ENCODE results near the gene ABCA5. TPM values are rescaled to one million over a fixed set of nuclear protein-coding genes. Genes with fewer than 3 reads are reported as not detected.

ABCA5 gene
- total and polyA plus RNA-seq, 2 of the 13 experiments (the other 11 are each of a cell fraction or from before 2014, with no cell fraction given) = 9.7 to 10.1 TPM

- TF ChIP-seq NAIF1 (CRISPR knock-in tag; IDR thresholded peaks at IDR 0.05; ENCODE audit: borderline replicate concordance) = peak; percentile 48; the same call in 1 of the 2 replicates
- TF ChIP-seq, protein P1, sequence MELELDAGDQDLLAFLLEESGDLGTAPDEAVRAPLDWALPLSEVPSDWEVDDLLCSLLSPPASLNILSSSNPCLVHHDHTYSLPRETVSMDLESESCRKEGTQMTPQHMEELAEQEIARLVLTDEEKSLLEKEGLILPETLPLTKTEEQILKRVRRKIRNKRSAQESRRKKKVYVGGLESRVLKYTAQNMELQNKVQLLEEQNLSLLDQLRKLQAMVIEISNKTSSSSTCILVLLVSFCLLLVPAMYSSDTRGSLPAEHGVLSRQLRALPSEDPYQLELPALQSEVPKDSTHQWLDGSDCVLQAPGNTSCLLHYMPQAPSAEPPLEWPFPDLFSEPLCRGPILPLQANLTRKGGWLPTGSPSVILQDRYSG (CRISPR knock-in tag; IDR thresholded peaks at IDR 0.05) = peak; percentile 80
- TF ChIP-seq, protein P2, sequence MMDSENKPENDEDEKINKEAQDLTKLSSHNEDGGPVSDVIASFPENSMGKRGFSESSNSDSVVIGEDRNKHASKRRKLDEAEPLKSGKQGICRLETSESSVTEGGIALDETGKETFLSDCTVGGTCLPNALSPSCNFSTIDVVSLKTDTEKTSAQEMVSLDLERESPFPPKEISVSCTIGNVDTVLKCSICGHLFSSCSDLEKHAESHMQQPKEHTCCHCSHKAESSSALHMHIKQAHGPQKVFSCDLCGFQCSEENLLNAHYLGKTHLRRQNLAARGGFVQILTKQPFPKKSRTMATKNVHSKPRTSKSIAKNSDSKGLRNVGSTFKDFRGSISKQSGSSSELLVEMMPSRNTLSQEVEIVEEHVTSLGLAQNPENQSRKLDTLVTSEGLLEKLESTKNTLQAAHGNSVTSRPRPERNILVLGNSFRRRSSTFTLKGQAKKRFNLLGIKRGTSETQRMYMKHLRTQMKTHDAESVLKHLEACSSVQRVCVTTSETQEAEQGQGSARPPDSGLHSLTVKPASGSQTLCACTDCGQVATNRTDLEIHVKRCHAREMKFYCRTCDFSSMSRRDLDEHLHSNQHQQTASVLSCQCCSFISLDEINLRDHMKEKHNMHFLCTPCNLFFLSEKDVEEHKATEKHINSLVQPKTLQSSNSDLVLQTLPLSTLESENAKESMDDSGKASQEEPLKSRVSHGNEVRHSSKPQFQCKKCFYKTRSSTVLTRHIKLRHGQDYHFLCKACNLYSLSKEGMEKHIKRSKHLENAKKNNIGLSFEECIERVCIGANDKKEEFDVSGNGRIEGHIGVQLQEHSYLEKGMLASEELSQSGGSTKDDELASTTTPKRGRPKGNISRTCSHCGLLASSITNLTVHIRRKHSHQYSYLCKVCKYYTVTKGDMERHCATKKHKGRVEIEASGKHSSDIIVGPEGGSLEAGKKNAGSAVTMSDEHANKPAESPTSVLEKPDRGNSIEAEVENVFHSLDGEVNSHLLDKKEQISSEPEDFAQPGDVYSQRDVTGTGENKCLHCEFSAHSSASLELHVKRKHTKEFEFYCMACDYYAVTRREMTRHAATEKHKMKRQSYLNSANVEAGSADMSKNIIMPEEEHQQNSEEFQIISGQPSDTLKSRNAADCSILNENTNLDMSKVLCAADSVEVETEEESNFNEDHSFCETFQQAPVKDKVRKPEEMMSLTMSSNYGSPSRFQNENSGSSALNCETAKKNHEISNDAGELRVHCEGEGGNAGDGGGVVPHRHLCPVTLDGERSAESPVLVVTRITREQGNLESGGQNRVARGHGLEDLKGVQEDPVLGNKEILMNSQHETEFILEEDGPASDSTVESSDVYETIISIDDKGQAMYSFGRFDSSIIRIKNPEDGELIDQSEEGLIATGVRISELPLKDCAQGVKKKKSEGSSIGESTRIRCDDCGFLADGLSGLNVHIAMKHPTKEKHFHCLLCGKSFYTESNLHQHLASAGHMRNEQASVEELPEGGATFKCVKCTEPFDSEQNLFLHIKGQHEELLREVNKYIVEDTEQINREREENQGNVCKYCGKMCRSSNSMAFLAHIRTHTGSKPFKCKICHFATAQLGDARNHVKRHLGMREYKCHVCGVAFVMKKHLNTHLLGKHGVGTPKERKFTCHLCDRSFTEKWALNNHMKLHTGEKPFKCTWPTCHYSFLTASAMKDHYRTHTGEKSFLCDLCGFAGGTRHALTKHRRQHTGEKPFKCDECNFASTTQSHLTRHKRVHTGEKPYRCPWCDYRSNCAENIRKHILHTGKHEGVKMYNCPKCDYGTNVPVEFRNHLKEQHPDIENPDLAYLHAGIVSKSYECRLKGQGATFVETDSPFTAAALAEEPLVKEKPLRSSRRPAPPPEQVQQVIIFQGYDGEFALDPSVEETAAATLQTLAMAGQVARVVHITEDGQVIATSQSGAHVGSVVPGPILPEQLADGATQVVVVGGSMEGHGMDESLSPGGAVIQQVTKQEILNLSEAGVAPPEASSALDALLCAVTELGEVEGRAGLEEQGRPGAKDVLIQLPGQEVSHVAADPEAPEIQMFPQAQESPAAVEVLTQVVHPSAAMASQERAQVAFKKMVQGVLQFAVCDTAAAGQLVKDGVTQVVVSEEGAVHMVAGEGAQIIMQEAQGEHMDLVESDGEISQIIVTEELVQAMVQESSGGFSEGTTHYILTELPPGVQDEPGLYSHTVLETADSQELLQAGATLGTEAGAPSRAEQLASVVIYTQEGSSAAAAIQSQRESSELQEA (CRISPR knock-in tag; IDR thresholded peaks at IDR 0.05; ENCODE audit: not compliant biosample characterization) = peak; percentile 89
- TF ChIP-seq KLF16 (CRISPR knock-in tag; IDR thresholded peaks at IDR 0.05) = peak in 1 of 2 experiments; percentile 53; a peak in 1 of 4 replicates
- peak; percentile 51; the same call in 1 of the 2 replicates for TF ChIP-seq ZNF768 (CRISPR knock-in tag; IDR thresholded peaks at IDR 0.05)
- peak; percentile 47 for TF ChIP-seq ERF (CRISPR knock-in tag; IDR thresholded peaks at IDR 0.05)
- TF ChIP-seq NR3C1 (CRISPR knock-in tag; IDR thresholded peaks at IDR 0.05) = no peak
- TF ChIP-seq, protein P3, sequence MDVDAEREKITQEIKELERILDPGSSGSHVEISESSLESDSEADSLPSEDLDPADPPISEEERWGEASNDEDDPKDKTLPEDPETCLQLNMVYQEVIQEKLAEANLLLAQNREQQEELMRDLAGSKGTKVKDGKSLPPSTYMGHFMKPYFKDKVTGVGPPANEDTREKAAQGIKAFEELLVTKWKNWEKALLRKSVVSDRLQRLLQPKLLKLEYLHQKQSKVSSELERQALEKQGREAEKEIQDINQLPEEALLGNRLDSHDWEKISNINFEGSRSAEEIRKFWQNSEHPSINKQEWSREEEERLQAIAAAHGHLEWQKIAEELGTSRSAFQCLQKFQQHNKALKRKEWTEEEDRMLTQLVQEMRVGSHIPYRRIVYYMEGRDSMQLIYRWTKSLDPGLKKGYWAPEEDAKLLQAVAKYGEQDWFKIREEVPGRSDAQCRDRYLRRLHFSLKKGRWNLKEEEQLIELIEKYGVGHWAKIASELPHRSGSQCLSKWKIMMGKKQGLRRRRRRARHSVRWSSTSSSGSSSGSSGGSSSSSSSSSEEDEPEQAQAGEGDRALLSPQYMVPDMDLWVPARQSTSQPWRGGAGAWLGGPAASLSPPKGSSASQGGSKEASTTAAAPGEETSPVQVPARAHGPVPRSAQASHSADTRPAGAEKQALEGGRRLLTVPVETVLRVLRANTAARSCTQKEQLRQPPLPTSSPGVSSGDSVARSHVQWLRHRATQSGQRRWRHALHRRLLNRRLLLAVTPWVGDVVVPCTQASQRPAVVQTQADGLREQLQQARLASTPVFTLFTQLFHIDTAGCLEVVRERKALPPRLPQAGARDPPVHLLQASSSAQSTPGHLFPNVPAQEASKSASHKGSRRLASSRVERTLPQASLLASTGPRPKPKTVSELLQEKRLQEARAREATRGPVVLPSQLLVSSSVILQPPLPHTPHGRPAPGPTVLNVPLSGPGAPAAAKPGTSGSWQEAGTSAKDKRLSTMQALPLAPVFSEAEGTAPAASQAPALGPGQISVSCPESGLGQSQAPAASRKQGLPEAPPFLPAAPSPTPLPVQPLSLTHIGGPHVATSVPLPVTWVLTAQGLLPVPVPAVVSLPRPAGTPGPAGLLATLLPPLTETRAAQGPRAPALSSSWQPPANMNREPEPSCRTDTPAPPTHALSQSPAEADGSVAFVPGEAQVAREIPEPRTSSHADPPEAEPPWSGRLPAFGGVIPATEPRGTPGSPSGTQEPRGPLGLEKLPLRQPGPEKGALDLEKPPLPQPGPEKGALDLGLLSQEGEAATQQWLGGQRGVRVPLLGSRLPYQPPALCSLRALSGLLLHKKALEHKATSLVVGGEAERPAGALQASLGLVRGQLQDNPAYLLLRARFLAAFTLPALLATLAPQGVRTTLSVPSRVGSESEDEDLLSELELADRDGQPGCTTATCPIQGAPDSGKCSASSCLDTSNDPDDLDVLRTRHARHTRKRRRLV (CRISPR knock-in tag; IDR thresholded peaks at IDR 0.05) = no peak
- TF ChIP-seq ZNF430 (CRISPR knock-in tag; IDR thresholded peaks at IDR 0.05) = no peak
- 0 out of 2 replicates have a peak, but pooled peaks have one; percentile 62 for TF ChIP-seq ZNF235 (CRISPR knock-in tag; IDR thresholded peaks at IDR 0.05; ENCODE audit: borderline replicate concordance)
- TF ChIP-seq ZBTB43 (CRISPR knock-in tag; conservative IDR thresholded peaks at IDR 0.05) = 0 out of 2 replicates have a peak, but pooled peaks have one; percentile 21
- TF ChIP-seq ZNF713 (CRISPR knock-in tag; IDR thresholded peaks at IDR 0.05) = no peak; the same call in 1 of the 2 replicates
Measured at GRCh38 chr17:69327060-69327831, at the start of gene ABCA5 (continued).
